GOT3 (cell line): ENCODE measurements around the gene FSIP1.
"Not testable (repeated sequence)": the region's sequence is repeated elsewhere in the genome, so short reads cannot be mapped to it uniquely, and the experiment has no call there.

Experiments
- DNase-seq: peaks from one replicate; lab custom pipeline; 2025; ENCODE audit warnings: mixed read lengths; lab: John Stamatoyannopoulos, UW

Gene FSIP1

GRCh38 chr15:39782441-39783138 is at the start of gene FSIP1:
FSIP1 (minus strand) TSS chr15:39782841; CDS start chr15:39776524, 6,317 bp downstream.
- DNase-seq = peak; percentile 97

GRCh38 chr15:39830166-39830565 is 47.5 kb upstream of the FSIP1 start:
- no peak for DNase-seq

DNA sequence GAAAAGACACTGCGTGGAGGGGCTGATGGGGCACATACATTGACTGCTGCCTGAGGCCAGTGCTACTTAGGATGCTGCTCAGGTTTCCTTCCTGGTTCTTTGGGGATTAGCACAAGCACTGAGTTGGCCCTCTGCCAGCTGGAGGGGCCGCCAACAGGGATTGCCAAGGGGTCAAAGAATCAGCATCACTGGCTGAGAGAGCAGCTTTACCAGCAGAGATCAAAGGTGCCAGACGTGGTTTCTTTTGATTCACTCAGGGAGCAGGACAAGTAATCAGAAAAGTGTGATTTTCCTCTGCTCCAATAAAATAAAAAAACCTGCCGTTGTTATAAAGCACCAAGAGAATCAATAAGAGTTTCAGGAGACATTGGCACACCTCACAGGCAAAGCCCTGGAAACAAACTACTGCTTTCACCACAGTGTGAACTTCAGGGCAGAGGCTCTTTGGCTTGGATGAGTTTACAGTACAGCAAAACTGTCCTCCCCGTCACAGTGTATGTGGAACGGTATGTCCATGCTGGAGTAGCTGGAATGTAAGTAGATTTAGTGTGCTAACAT is 45.8 kb upstream of the FSIP1 start:
- DNase-seq = no peak

DNA sequence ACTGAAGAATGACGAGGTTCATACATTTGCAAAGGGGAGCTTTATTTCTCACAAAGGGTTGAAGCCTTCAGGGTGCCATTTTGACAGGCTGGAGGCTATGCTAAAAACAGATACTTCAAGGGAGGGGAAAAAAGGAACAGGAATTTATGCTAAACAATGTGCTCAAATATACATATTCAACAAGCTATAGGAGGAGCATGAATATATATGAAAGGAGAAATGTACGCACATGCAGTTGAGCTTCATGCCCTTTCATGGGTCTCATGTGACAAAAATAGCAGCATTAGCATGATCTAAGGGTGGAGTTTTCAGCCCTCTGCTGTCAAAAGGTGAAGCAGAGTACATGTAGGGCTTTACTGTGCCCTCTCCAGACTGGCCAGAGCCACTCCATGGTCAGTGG is 44.3 kb upstream of the FSIP1 start:
- DNase-seq = no peak

- DNase-seq = no peak
These were observed 41.0 kb upstream of the FSIP1 start for GRCh38 chr15:39823634-39824033.

DNA sequence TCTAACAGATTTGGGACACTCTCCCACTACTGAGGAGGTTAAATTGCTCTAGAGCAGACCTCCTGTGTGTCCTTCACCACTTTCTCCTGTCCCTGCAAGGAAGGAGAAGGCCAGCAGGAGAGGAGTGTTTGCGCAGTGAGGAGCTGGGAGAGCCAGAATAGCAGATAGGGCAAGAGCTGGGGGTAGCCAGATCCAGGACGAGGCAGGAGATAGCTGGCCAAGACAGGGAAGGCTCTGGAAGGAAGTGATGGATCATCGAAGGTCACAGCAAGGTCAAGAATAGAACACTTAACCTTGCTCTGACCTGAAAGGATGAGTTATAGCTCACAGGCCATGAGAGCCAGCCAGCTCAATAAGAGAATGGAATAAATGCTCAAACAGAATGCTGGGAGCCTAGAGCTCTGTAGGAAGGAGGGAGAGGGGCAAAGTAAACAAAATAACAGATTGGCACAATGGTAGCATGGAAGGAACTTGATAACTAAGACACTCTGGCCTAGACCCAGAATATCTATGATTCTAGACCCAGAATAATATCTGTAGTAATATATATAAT is 37.5 kb upstream of the FSIP1 start:
- no peak for DNase-seq

DNA sequence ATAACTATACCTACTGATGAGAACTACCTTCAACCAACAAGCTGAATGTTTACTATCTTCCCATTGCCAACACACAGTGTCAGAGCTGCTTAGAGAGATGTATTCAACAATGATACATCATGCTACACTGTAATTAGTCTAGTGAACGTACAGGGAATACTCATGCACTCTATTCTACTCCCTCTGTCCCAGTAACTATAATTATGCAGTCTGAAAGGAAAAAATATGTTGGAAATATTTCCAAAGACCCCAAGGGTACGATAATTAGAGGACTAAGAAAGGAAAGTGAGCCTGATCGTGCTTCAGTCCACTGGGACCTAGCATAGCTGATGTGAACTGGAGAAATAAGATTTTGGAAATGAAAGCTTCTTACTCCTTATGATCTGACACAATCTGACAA is 36.9 kb upstream of the FSIP1 start:
- DNase-seq = no peak

DNA sequence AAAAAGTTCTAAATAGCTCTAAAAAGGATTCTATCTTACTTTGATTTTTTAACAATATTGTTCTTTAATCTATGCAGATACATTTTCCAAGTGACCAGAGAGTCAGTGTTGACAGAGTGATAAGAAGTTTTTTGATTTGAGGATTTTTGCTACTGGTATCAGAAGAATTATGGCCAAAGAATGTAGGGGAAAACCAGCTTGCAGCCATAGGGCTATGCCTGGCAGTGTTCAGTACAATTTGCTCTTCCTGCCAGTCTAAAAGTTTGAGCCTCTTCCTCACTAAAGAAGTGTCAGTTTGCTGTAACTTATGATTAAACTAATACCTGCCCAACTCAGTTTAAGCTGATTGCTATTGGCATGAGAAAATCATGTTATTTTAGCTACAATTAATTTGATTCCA is 35.3 kb upstream of the FSIP1 start:
- DNase-seq = no peak

GRCh38 chr15:39814489-39814888 is 31.8 kb upstream of the FSIP1 start:
- DNase-seq = no peak

GRCh38 chr15:39812651-39813050 is 30.0 kb upstream of the FSIP1 start:
- not testable (repeated sequence) for DNase-seq

DNA sequence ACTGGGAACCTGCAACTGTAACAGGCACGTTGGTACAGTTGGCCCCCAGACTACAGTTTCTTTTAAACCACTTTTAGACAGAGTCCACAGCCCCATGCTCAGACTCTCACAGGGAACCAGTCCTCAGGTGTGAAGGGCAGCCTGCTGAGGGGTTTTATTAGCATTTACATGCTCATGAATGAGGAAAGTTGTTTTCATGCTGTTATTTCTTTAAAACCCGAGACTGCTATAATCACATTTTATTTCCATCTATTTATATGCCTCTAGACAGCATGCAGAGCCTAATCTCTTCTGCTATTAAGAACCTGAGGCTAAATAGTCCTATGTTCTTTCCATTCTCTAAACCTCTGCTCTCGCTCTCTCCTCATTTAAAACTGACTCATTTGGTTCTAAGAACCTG is 26.3 kb upstream of the FSIP1 start:
- no peak for DNase-seq

DNA sequence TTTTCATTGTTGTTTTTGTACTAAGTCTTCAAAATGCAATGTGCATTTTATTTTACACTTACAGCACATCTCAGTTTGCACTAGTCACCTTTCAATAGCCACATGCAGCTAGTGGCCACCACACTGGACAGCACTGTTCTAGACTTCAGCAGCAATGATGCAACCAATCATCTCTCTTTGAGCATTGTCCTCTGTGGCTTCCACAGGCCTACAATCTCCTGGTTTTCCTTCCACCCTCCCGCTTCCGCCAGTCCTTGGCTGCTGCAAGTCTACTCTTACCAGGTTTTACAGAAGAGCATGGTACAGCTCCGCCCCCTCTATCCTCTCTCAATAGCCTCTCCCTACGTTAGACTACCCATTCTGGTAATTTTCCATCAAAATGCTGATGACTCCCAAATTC is 25.1 kb upstream of the FSIP1 start:
- DNase-seq = no peak

DNA sequence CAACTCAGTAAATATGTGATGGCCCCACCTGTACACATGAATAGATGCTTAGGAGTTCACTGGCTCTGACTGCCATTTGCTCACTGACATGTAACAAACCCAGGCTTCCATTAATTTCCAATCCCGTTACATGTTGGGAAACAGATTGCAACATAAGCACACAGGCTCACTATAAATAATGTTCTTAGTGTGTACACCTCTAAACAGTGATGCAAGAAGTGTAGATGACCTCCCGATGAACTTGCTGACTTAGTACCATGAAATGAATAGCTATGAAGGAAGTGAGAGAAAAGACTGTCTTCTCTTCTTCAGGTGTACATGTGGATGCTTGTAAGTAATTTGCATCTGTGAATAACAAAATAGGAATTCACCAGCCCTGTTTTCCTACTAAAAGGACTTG is 21.4 kb upstream of the FSIP1 start:
- DNase-seq = no peak

DNA sequence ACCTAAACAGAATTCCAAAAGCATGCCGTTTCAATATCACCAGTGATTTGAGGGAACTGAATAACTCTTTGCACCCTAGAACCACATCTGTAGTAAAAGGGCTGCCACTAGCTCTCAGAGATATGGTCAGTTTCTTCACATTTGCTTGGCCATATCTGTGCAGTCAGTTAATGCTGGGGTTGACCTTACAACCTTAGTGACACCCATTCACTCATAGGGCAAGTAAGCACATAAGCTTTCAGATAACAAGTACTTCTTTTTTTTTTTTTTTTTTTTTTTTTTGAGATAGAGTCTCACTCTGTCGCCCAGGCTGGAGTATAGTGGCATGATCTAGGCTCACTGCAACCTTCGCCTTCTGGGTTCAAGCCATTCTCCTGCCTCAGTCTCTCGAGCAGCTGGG is 20.4 kb upstream of the FSIP1 start:
- DNase-seq = no peak

GRCh38 chr15:39801641-39802309 is 19.1 kb upstream of the FSIP1 start:
- DNase-seq = no peak

- DNase-seq = no peak
These were observed 16.9 kb upstream of the FSIP1 start for GRCh38 chr15:39799552-39800011.

DNA sequence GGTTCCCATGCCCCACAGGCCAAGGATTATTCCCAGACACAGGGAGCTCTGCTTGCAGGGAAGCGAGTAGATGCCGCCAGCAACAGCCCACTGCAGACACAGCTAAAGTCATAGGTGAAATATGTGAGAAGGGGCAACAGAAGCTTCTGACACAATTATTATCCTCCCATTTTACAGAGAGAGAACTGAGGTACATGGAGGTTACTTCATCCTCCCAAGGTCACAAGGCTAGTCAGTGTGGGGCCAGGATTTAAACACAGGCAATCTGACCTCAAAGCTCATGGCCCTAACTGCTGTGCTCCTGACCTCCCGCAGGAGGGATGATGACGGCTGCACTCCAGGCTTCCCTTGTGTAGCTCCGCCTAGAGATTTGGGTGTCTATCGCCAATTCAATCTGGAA is 15.7 kb upstream of the FSIP1 start:
- no peak for DNase-seq

DNA sequence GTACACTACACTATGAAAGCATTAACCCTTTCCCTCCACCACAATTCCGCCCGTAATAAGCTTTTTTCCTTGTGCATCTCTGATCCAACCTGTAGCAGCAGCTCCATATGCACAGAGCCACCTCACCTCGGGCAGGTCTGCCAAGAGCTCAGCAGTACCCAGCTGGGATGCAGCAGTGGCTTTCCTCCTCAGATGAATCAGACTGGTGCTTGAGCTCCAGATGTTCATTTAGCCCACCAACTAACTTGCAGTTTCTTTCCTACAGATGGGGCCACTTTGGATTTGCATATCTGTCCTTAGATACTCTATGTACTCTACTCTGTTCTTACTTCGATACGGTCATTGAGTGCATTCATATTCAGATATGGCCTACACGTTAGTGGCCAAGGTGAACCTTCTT is 14.8 kb upstream of the FSIP1 start:
- no peak for DNase-seq

- no peak for DNase-seq
These were observed 14.0 kb upstream of the FSIP1 start for GRCh38 chr15:39796601-39797000.

GRCh38 chr15:39795486-39795885 is 12.8 kb upstream of the FSIP1 start:
- no peak for DNase-seq

DNA sequence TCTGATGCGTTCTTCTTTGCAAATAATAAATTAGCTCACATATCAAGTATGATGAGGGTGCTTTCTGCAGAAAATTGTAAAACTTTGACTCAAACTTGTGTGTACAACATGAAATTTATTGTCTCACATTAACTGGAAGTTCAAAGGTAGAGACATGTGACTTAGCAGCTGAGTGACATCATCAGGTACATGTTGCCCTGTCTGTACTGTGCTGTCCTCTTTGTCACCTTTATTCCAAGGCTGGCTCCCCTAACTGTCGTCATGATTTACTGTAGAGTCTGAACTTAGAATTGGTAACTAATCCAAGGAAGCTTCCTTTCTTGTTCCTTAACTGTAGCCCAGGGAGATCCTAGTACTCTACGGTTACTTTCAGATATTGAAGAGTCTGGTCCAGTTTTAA is 12.3 kb upstream of the FSIP1 start:
- DNase-seq = no peak

DNA sequence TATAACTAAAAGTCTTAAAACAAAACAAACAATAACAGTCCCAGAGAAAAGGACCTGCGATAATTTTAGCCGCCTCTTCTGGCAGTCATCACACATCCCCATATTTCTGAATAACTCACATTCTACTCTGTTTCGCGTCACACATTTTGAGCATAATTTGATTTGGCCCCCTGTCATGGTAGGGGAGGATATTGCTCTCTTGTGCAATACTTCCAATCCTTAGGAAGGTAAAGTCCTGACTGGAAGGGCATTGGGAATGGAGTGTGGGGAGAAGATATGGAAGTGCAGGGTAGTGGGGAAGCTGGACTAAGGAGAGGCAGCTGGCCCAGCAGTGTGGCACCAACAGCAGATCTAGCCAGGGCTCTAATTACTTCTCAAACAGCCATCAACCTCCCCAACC is 11.3 kb upstream of the FSIP1 start:
- no peak for DNase-seq

GRCh38 chr15:39792844-39793335 is 10.2 kb upstream of the FSIP1 start:
- DNase-seq = no peak
